ENCODE measurements around the gene ELK1. TPM values are rescaled to one million over a fixed set of nuclear protein-coding genes. Genes with fewer than 3 reads are reported as not detected.
A peak's percentile ranks its signal among the peaks of the same experiment; 100 is the strongest.

The ELK1 gene
- total and polyA plus RNA-seq, 5 experiments from 2014 or later = 15.2 to 36.4 (median 19.1) TPM

DNA sequence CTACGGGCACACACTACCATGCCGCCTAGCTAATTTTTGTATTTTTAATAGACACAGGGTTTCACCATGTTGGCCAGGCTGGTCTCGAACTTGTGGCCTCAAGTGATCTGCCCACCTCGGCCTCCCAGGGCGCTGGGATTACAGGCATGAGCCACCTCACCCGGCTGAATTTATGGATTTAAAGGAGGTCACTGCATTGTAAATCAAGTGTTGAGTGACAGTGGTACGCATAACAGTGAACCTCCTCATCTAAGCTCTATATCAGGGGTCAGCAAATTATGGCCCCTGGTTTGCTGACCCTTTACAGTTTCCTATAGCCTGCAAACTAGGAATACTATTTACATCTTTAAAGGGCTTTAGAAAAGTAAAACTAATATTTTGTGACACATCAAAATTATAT lies 11.2 kb upstream of the ELK1 start:
- Mint-ChIP-seq H3K27me3 (peaks cover 0 to 3% (median 0%) of the 10 kb centered on the region in 5 donors), H3K9me3 (no peaks in the 10 kb centered on the region), H3K4me3 (no peak overlapping the region), H3K27ac (no peak overlapping the region), H3K36me3 (peaks cover 0 to 6% (median 0%) of the 10 kb centered on the region in 3 donors), H3K4me1 (peaks cover 3 to 22% (median 20%) of the 10 kb centered on the region in 4 donors)
- DNase-seq (no peak), ATAC-seq (no peak)
- POLR2A ChIA-PET = no interaction called here

DNA sequence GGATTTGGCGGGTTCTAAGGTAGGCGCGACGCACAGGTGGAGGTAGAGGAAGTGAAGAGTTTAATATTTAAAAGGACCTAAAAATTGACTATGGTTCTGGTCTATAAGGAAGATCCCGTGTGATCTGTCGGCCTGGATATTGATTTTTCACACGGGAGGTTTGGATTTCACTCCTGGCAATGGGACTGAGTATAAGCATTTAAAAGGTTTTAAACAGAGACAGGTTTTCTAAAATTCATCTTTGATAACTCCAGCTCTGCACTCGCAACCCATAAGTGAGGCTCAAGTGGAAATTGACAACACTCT lies 9.0 kb upstream of the ELK1 start:
- no peak for DNase-seq
- POLR2A ChIA-PET = interaction anchor here (1.0 kb wide), 1 partner anchor 9 kb away, joined by 7 read pairs; the partner anchor contains the start of gene ELK1
- H3K27ac Mint-ChIP-seq = peak overlapping the region; percentile 94 to 99 (median 98)
- H3K4me3 Mint-ChIP-seq = peak overlapping the region; percentile 86 to 96 (median 91)
- H3K27me3 Mint-ChIP-seq = peaks cover 0 to 3% (median 0%) of the 10 kb centered on the region in 5 donors
- H3K9me3 Mint-ChIP-seq = no peaks in the 10 kb centered on the region
- peaks cover 11 to 31% (median 24%) of the 10 kb centered on the region in 4 donors for H3K4me1 Mint-ChIP-seq
- H3K36me3 Mint-ChIP-seq = peaks cover 0 to 27% (median 5%) of the 10 kb centered on the region in 3 donors
- no peak for ATAC-seq

DNA sequence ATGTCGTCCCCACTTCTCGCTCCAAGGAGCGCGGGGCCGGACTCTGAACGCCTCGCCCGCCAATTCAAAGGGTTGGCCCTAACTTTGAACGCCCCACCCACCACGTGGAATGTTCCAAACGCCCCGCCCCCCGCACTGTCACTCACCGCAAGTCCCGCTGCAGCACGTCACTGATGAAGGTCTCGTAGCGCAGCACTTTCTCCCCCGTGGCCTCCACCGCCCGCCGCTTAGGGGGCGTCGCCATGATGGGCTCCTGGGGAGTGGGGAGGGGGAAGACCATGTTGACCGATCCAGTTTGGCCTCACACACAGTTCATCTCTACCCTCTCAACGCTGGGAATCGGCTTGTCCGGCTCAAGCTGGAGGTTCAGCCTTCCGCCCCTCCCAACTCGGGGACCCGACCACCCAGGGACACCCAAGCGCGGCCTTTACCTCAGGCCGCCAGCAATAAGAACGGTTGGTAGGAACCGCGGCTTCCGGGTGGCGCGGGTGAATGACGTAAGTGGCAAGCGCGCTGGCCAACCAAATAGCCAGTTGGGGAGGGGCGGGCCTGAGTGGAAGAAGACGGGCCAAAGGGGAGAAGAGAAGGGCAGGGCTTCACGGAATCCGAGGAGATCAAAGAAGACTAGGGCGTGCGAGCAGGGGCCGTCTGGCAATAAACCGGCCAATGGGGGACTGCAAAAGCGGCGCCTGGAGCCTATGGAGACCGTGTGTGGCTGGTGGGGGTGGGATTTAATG lies 8.5 kb upstream of the ELK1 start, which contains the start of gene UXT:
Gene UXT (minus strand): TSS at position 497 of the 737 bp plus-strand sequence. CDS start 253 bp downstream, at position 244.
- ATAC-seq = peak; percentile 85 to 88
- Mint-ChIP-seq H3K4me3 (peak within 1 kb of the TSS; percentile 86 to 96 (median 91)), H3K36me3 (peaks cover 0 to 30% (median 5%) of the 10 kb centered on the region in 3 donors), H3K27me3 (peaks cover 0 to 3% (median 0%) of the 10 kb centered on the region in 5 donors), H3K27ac (peak within 1 kb of the TSS; percentile 94 to 99 (median 98)), H3K9me3 (no peaks in the 10 kb centered on the region), H3K4me1 (peaks cover 11 to 31% (median 24%) of the 10 kb centered on the region in 4 donors)
- POLR2A ChIA-PET = interaction anchor here (0.5 to 1.0 kb wide), 3 partner anchors 8 to 425 kb away, joined by 3 to 7 read pairs (median 3); partner anchors contain the start of genes CFP and ELK1
- peak; percentile 78 to 95 (median 91) for DNase-seq

GRCh38 chrX:47658301-47658683 lies 7.9 kb upstream of the ELK1 start:
- ATAC-seq (no peak), DNase-seq (no peak)
- Mint-ChIP-seq H3K27ac (peak overlapping the region; percentile 94 to 99 (median 98)), H3K4me3 (peak overlapping the region; percentile 86 to 96 (median 91)), H3K36me3 (peaks cover 0 to 36% (median 5%) of the 10 kb centered on the region in 3 donors), H3K27me3 (peaks cover 0 to 3% (median 0%) of the 10 kb centered on the region in 5 donors), H3K4me1 (peaks cover 11 to 33% (median 24%) of the 10 kb centered on the region in 4 donors), H3K9me3 (no peaks in the 10 kb centered on the region)
- POLR2A ChIA-PET = interaction anchor here (0.5 to 1.0 kb wide), 3 partner anchors 8 to 425 kb away, joined by 3 to 7 read pairs (median 3); partner anchors contain the start of genes CFP and ELK1

DNA sequence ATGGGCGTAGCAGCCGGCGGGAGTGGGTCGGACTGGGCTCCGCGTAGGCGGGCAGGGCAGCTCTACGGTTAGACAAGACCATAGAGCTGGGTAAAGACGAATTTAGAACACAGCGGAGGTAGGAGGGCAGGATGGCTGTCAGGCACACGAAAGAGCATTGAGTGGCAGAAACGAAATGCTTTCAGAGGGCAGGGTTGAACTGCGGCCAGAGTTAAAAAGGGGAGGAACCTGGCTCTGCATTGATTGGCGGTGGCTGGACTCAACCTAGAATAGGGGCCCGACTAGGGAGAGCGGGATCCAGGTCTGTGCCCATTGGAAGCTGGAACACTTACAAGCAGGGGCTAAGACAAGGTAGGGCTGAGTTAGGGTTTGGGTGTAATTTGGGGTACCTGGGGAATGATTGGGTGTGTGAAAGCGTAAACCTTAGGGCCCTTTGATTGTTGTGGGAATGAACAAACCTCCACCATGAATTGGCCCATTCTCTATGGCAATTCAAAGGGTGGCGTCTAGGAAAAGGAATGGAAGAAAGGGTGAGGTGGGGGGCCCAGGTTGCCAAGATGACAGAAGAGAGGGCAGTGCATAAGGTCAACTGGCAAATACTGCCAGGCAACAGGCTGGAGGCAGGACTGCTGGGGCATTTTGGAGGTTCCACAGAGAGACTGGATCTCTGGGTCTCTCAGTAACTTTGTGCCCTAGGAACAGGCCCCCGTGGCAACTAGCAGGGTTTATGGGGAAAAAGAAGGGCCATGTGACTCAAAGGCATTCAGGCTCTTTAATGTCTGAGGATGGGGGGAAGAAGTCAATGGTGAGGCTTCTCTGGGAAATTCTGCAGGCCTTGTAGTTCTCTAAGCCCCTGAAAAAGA lies 911 bp upstream of the ELK1 start:
- H3K9me3 Mint-ChIP-seq = no peaks in the 10 kb centered on the region
- H3K27ac Mint-ChIP-seq = peak overlapping the region; percentile 93 to 98 (median 94)
- peaks cover 4 to 62% (median 5%) of the 10 kb centered on the region in 3 donors for H3K36me3 Mint-ChIP-seq
- DNase-seq (no peak), ATAC-seq (no peak)
- peaks cover 32 to 49% (median 42%) of the 10 kb centered on the region in 4 donors for H3K4me1 Mint-ChIP-seq
- H3K4me3 Mint-ChIP-seq = peak overlapping the region; percentile 82 to 97 (median 92)
- POLR2A ChIA-PET = interaction anchor here (0.5 to 1.9 kb wide), 9 partner anchors 8 to 1351 kb away, joined by 3 to 8 read pairs (median 5); partner anchors contain the start of genes ARAF, CFP, USP11 and UXT
- no peaks in the 10 kb centered on the region for H3K27me3 Mint-ChIP-seq

DNA sequence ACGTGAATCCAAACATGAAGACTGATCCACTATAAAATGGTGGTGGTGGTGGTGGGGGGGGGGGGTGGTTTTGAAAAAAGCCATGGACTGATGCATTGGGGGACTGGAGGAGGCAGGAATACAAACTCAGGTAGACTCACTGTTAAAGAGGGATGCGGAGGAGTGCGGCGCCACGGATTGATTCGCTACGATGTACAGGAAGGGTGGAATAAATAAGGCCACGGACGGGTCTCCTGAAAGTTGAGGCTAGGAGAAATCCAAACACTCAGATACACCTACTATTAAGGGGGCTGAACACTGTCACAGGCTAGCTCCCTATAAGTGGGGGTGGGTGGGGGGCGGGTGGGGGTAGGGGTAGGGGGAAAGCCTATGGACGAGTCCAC lies 591 bp downstream of the ELK1 start:
- Mint-ChIP-seq H3K4me3 (peak overlapping the region; percentile 82 to 97 (median 92)), H3K27me3 (no peaks in the 10 kb centered on the region), H3K4me1 (peaks cover 28 to 50% (median 42%) of the 10 kb centered on the region in 4 donors), H3K36me3 (peaks cover 0 to 52% (median 4%) of the 10 kb centered on the region in 3 donors), H3K9me3 (no peaks in the 10 kb centered on the region), H3K27ac (peak overlapping the region in 8 of 10 donors; percentile 77 to 94 (median 83))
- DNase-seq (no peak), ATAC-seq (no peak)
- POLR2A ChIA-PET = interaction anchor here (0.5 to 1.9 kb wide), 11 partner anchors 9 to 432 kb away, joined by 3 to 8 read pairs (median 4); partner anchors contain the start of genes ARAF, CFP and UXT

GRCh38 chrX:47649271-47649670 lies 1.1 kb downstream of the ELK1 start:
- no peak for DNase-seq
- no peaks in the 10 kb centered on the region for H3K27me3 Mint-ChIP-seq
- ATAC-seq = no peak
- no peaks in the 10 kb centered on the region for H3K9me3 Mint-ChIP-seq
- H3K27ac Mint-ChIP-seq = peak overlapping the region; percentile 63 to 94 (median 78)
- POLR2A ChIA-PET = interaction anchor here (0.5 to 1.6 kb wide), 7 partner anchors 9 to 414 kb away, joined by 3 to 7 read pairs (median 3); partner anchors contain the start of gene CFP
- peaks cover 33 to 55% (median 47%) of the 10 kb centered on the region in 4 donors for H3K4me1 Mint-ChIP-seq
- H3K36me3 Mint-ChIP-seq = peaks cover 0 to 52% (median 4%) of the 10 kb centered on the region in 3 donors
- peak overlapping the region; percentile 82 to 97 (median 91) for H3K4me3 Mint-ChIP-seq

DNA sequence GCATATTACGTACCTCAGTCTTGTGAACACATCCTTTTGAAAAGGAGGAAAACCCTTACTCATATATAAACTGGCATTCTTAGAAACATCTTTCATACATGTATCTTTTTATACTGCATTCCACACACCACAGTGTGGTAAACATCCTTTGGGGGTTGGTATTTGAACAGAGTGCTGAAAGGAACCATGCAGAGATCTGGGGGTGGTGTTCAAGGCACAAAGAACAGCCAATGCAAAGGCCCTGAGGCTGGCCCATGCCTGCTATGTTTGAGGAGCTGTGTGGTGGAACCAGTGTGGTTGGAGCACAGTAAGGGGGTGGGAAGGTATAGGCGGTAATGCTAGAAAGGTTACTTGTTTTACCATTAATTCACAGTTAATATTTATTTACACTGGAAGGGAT lies 2.0 kb downstream of the ELK1 start:
- Mint-ChIP-seq H3K36me3 (peaks cover 0 to 53% (median 4%) of the 10 kb centered on the region in 3 donors), H3K27me3 (no peaks in the 10 kb centered on the region), H3K4me3 (peak overlapping the region; percentile 82 to 97 (median 91)), H3K4me1 (peaks cover 34 to 61% (median 52%) of the 10 kb centered on the region in 4 donors), H3K9me3 (no peaks in the 10 kb centered on the region), H3K27ac (peak overlapping the region in 9 of 10 donors; percentile 29 to 83 (median 66))
- ATAC-seq (no peak), DNase-seq (no peak)
- POLR2A ChIA-PET = interaction anchor here (0.5 to 1.0 kb wide), 2 partner anchors 52 to 856 kb away, joined by 3 read pairs; no protein-coding TSS in a partner anchor

DNA sequence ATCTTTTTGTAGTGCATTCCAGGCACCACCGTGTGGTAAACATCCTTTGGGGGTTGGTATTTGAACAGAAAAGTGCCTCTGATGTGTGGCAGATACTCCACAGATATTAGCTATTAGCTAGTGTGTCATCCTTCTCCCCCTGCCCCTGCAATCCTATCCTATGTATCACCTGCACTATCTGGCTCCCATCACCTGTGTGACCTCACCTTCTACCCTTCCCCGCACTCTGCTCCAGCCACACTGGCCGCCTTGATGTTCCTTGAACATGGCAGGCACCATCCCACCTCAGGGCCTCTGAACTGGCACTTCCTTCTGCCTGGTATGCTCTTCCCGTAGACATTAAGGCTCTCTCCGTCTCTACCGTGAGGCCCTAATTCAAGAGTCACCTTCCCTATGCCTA lies 3.7 kb downstream of the ELK1 start:
- Mint-ChIP-seq H3K27ac (peak overlapping the region in 5 of 10 donors; percentile 4 to 72 (median 25)), H3K9me3 (no peaks in the 10 kb centered on the region), H3K4me1 (peaks cover 30 to 59% (median 54%) of the 10 kb centered on the region in 4 donors), H3K36me3 (peaks cover 0 to 45% (median 0%) of the 10 kb centered on the region in 3 donors), H3K4me3 (peak overlapping the region in 3 of 10 donors; percentile 9 to 24 (median 11)), H3K27me3 (no peaks in the 10 kb centered on the region)
- POLR2A ChIA-PET = interaction anchor here (0.9 kb wide), 1 partner anchor 10 kb away, joined by 4 read pairs; no protein-coding TSS in a partner anchor
- DNase-seq (no peak), ATAC-seq (no peak)

DNA sequence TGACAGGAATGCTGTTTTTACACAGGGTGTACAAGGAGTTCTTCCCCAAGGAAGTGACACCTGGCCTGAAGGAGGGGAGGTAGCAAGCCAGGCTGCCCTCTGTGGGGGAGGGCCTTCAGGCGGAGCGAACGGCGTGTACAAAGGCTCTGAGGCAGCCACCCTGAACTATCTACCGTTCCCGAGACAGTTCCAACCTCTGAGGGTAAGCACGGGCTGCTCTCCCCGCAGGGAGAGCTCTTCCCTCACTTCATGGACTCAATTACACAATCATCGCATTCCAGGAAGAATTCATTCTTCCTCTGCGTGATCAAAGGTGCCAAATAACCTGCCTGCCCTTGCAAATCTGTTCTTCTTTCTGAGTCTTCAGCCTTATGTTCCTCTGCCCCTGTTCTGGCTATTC lies 4.8 kb downstream of the ELK1 start:
- no peak for ATAC-seq
- Mint-ChIP-seq H3K27ac (peak overlapping the region in 4 of 10 donors; percentile 38 to 78 (median 46)), H3K4me1 (peaks cover 22 to 55% (median 45%) of the 10 kb centered on the region in 4 donors)

DNA sequence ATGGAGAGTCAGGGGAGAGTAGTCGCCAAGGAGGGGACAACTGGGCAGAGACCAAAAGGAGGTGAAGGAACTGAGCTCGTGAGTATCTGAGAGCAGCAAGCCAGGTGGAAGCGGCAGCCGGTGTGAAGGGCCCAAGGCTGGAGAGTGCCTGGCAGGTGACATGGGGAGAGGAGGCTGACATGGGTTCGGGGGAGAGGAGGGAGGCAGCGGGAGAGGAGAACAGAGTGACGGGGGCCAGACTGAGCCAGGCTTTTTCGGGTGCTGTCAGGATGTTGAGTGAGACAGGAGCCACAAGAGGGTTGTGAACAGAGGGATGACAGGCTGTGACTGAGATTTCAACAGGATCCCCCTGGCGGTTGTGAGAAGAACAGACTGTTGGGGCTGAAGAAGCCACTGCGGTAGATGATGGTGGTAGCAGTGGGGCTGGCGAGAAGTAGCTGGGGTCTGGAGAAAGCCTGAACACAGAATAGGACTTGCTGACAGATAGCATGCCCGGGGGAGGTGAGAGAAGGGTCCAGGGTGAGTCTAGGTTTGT lies 5.7 kb downstream of the ELK1 start:
- Mint-ChIP-seq H3K27ac (peak overlapping the region in 5 of 10 donors; percentile 26 to 76 (median 61)), H3K36me3 (peaks cover 8 to 60% (median 10%) of the 10 kb centered on the region in 3 donors), H3K27me3 (no peaks in the 10 kb centered on the region), H3K9me3 (no peaks in the 10 kb centered on the region), H3K4me1 (peaks cover 22 to 57% (median 47%) of the 10 kb centered on the region in 4 donors), H3K4me3 (peak overlapping the region in 2 of 10 donors; percentile 2 to 15)
- POLR2A ChIA-PET = interaction anchor here (1.5 to 2.2 kb wide), 2 partner anchors 14 to 21 kb away, joined by 3 to 6 read pairs; partner anchors contain the start of gene CFP
- no peak for DNase-seq
- peak in 1 of 2 donors; percentile 25 for ATAC-seq

More for the DNA sequence above, 4.8 kb downstream of the ELK1 start:
- no peaks in the 10 kb centered on the region for H3K27me3 Mint-ChIP-seq
- H3K4me3 Mint-ChIP-seq = no peak overlapping the region
- DNase-seq = no peak
- POLR2A ChIA-PET = no interaction called here
- H3K9me3 Mint-ChIP-seq = no peaks in the 10 kb centered on the region
- H3K36me3 Mint-ChIP-seq = peaks cover 3 to 51% (median 3%) of the 10 kb centered on the region in 3 donors
